HepG2 (cell line): ENCODE results near the gene ZNF343. TPM values are rescaled to one million over a fixed set of nuclear protein-coding genes. Genes with fewer than 3 reads are reported as not detected.

ENCODE experiments used
- DNMT3B ChIP-seq: conservative IDR thresholded peaks from 2 replicates; pipeline ENCODE4 v1.6.1; 2016; ENCODE audit warnings: missing biosample characterization, control low read depth
- EHMT2 ChIP-seq: fragments of 200-600 bp; sonication (generic); IDR thresholded peaks from 2 replicates; pipeline ENCODE4 v1.7.0; 2017; ENCODE audit warnings: antibody characterized with exemption, low read depth, low read length, borderline replicate concordance
- JDP2 ChIP-seq: sonication (generic); formaldehyde crosslinking; IDR thresholded peaks from 2 replicates; pipeline ENCODE4 v1.8.1; 2022; ENCODE audit warnings: missing genetic modification reagents, borderline replicate concordance
- KDM5A ChIP-seq: fragments of 200-600 bp; sonication (generic); IDR thresholded peaks from 2 replicates; pipeline ENCODE4 v1.7.0; 2018; ENCODE audit warnings: antibody characterized with exemption, mild to moderate bottlenecking, low read length, borderline replicate concordance
- MIER3 ChIP-seq: IDR thresholded peaks from 2 replicates; pipeline ENCODE4 v1.6.1; 2016; ENCODE audit warnings: missing compliant biosample characterization, borderline replicate concordance
- SMARCE1 ChIP-seq: fragments of 450-650 bp; IDR thresholded peaks from 2 replicates; pipeline ENCODE4 v1.6.1; 2017; ENCODE audit warnings: borderline replicate concordance
- ZC3H13 ChIP-seq: sonication (generic); formaldehyde crosslinking; IDR thresholded peaks from 2 replicates; pipeline ENCODE4 v1.8.1; 2023; ENCODE audit warnings: mild to moderate bottlenecking, missing genetic modification reagents, moderate library complexity
- ZNF33A ChIP-seq: sonication (generic); formaldehyde crosslinking; IDR thresholded peaks from 2 replicates; pipeline ENCODE4 v1.5.1; 2020; ENCODE audit warnings: missing genetic modification reagents, mild to moderate bottlenecking, moderate library complexity, borderline replicate concordance
- ZNF354B ChIP-seq: sonication (generic); formaldehyde crosslinking; IDR thresholded peaks from 2 replicates; pipeline ENCODE4 v1.8.0; 2022; ENCODE audit warnings: mild to moderate bottlenecking, missing genetic modification reagents
- ZNF670 ChIP-seq: sonication (generic); formaldehyde crosslinking; IDR thresholded peaks from 2 replicates; pipeline ENCODE4 v1.8.0; 2022; ENCODE audit warnings: mild to moderate bottlenecking, missing genetic modification reagents, borderline replicate concordance
- polyA plus RNA-seq, 8 experiments: library from polyadenylated mRNA; depleted of rRNA in 3 of 8; stranded (reverse) in 7 of 8; unstranded in 1 of 8; fragments of >200 nt; fragmentation: Illumina TruSeq in 4 of 8; extraction: Trizol in 4 of 8; gene quantifications; 2 replicates each; pipeline versions ENCODE4 v1.2.1 to v1.2.3, GENCODE V29; 2011 to 2016; ENCODE audit warnings: low read depth in 4 of 8, missing spikeins in 1 of 8, mixed read lengths in 1 of 8; ENCODE audit not compliant: insufficient read depth in 1 of 8
- total RNA-seq, 5 experiments: library from RNA; depleted of rRNA; stranded (reverse); fragments of >200 nt; fragmentation: Illumina TruSeq; extraction: Trizol; gene quantifications; 2 replicates each; pipeline ENCODE4 v1.2.3, GENCODE V29; 2016; ENCODE audit warnings: low read depth in 1 of 5
- TF ChIP-seq, protein P1 (sequence below): sonication (generic); formaldehyde crosslinking; IDR thresholded peaks from 2 replicates; pipeline ENCODE4 v1.8.0; 2022; ENCODE audit warnings: mild to moderate bottlenecking, missing genetic modification reagents; ENCODE audit not compliant: insufficient replicate concordance
- TF ChIP-seq, protein P2 (sequence below): sonication (generic); formaldehyde crosslinking; IDR thresholded peaks from 2 replicates; pipeline ENCODE4 v1.4.0; 2020; ENCODE audit warnings: mild to moderate bottlenecking, missing genetic modification reagents
- TF ChIP-seq, protein P3 (sequence below): sonication (generic); formaldehyde crosslinking; IDR thresholded peaks from 2 replicates; pipeline ENCODE4 v1.4.0; 2020; ENCODE audit warnings: missing genetic modification reagents

Gene ZNF343
- total and polyA plus RNA-seq, 2 of the 13 experiments (the other 11 are each of a cell fraction or from before 2014, with no cell fraction given), result 16.4 to 22.1 TPM

DNA sequence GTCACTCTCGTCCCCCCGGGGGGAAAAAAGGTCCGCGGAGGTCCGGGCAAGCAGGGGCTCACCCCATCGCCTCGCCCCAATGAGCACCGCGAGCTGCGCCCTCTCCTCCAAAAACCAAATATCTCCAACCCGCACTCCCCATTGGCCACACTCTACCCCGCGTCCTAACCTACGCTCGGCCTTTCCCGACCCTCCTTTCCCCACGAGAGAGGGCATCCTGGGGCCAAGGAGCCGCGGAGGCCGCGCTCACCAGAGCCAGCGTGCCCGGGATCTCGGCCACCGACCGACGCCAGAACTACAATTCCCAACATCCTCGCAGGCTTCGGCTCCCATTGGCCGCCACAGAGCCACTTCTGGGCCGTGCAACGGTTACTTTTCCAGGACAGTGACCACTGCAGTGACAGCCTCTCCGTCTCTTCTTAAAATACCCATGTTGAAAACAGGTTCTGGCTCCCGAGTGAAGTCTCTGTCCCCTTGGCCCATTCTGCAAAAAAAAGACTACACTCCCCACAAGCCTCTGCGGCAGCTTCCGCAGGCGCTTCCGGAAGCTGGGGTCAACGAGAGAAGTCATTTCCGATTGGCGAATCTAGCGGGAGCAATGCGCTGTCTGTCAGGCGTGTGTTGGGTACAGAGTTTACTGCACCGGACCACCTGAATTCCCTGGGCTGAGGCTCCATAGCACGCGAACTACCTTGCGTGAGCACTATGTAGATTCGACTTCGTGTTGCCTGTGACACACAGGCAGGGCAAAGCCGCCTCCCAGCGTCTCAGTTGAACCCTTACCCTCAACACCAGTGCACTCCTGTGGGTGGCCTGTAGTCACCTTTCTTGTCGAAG lies at the start of gene ZNF343 (continued):
- TF ChIP-seq, protein P1, sequence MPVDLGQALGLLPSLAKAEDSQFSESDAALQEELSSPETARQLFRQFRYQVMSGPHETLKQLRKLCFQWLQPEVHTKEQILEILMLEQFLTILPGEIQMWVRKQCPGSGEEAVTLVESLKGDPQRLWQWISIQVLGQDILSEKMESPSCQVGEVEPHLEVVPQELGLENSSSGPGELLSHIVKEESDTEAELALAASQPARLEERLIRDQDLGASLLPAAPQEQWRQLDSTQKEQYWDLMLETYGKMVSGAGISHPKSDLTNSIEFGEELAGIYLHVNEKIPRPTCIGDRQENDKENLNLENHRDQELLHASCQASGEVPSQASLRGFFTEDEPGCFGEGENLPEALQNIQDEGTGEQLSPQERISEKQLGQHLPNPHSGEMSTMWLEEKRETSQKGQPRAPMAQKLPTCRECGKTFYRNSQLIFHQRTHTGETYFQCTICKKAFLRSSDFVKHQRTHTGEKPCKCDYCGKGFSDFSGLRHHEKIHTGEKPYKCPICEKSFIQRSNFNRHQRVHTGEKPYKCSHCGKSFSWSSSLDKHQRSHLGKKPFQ (CRISPR knock-in tag), result peak; percentile 75
- TF ChIP-seq DNMT3B (CRISPR knock-in tag), result no peak
- no peak for TF ChIP-seq SMARCE1
- TF ChIP-seq, protein P2, sequence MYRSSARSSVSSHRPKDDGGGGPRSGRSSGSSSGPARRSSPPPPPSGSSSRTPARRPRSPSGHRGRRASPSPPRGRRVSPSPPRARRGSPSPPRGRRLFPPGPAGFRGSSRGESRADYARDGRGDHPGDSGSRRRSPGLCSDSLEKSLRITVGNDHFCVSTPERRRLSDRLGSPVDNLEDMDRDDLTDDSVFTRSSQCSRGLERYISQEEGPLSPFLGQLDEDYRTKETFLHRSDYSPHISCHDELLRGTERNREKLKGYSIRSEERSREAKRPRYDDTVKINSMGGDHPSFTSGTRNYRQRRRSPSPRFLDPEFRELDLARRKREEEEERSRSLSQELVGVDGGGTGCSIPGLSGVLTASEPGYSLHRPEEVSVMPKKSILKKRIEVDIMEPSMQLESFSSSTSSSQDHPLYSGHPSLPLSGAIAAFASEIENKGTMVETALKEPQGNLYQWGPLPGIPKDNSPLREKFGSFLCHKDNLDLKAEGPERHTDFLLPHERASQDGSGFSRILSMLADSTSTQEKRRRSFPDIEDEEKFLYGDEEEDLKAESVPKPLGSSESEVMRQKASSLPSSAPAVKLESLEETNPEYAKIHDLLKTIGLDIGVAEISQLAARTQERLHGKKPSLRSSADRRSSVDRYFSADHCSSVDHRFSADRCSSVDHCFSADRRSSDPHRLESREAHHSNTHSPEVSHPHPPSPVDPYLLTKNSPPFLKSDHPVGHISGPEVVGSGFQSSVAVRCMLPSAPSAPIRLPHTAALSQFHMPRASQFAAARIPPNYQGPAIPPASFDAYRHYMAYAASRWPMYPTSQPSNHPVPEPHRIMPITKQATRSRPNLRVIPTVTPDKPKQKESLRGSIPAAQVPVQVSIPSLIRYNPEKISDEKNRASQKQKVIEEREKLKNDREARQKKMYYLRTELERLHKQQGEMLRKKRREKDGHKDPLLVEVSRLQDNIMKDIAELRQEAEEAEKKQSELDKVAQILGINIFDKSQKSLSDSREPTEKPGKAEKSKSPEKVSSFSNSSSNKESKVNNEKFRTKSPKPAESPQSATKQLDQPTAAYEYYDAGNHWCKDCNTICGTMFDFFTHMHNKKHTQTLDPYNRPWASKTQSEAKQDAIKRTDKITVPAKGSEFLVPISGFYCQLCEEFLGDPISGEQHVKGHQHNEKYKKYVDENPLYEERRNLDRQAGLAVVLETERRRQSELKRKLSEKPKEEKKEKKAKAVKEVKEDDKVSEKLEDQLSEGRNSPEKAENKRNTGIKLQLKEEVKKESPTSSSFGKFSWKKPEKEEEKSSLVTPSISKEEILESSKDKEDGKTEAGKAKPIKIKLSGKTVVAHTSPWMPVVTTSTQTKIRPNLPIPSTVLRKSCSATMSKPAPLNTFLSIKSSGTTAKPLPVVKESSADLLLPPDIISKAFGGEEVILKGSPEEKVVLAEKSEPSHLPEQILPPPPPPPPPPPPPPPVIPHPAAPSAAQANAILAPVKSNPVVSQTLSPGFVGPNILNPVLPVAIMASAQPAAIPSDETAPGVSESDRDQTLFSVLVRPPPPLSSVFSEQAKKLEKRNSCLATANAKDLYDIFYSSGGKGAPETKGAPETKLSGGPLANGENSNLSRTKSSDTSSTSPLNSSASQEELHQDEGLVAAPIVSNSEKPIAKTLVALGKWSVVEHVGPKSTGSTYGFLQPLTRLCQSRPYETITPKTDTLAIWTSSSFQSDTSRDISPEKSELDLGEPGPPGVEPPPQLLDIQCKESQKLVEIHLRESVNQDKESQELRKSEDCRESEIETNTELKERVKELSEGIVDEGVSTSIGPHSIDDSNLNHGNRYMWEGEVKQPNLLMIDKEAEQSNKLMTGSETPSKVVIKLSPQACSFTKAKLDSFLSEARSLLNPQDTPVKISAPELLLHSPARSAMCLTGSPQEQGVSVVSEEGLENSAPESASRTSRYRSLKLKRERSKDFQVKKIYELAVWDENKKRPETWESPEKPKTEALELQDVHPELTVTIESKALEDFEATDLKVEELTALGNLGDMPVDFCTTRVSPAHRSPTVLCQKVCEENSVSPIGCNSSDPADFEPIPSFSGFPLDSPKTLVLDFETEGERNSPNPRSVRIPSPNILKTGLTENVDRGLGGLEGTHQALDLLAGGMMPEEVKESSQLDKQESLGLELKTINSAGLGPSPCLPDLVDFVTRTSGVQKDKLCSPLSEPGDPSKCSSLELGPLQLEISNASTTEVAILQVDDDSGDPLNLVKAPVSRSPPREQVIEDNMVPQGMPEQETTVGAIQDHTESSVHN (CRISPR knock-in tag), result no peak
- TF ChIP-seq KDM5A, result peak; percentile 88
- TF ChIP-seq ZNF354B, result peak; percentile 87; the same call in 1 of the 2 replicates
- peak; percentile 90; the same call in 1 of the 2 replicates for TF ChIP-seq ZNF33A
- peak; percentile 88 for TF ChIP-seq ZNF670 (CRISPR knock-in tag)
- no peak for TF ChIP-seq ZC3H13 (CRISPR knock-in tag)
- TF ChIP-seq JDP2 (CRISPR knock-in tag), result no peak
- peak; percentile 78; the same call in 1 of the 2 replicates for TF ChIP-seq EHMT2
- TF ChIP-seq, protein P3, sequence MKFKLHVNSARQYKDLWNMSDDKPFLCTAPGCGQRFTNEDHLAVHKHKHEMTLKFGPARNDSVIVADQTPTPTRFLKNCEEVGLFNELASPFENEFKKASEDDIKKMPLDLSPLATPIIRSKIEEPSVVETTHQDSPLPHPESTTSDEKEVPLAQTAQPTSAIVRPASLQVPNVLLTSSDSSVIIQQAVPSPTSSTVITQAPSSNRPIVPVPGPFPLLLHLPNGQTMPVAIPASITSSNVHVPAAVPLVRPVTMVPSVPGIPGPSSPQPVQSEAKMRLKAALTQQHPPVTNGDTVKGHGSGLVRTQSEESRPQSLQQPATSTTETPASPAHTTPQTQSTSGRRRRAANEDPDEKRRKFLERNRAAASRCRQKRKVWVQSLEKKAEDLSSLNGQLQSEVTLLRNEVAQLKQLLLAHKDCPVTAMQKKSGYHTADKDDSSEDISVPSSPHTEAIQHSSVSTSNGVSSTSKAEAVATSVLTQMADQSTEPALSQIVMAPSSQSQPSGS, result peak; percentile 83
- peak; percentile 20; the same call in 1 of the 2 replicates for TF ChIP-seq MIER3 (CRISPR knock-in tag)
